ENCODE results near the gene PCP4.

The PCP4 gene

DNA sequence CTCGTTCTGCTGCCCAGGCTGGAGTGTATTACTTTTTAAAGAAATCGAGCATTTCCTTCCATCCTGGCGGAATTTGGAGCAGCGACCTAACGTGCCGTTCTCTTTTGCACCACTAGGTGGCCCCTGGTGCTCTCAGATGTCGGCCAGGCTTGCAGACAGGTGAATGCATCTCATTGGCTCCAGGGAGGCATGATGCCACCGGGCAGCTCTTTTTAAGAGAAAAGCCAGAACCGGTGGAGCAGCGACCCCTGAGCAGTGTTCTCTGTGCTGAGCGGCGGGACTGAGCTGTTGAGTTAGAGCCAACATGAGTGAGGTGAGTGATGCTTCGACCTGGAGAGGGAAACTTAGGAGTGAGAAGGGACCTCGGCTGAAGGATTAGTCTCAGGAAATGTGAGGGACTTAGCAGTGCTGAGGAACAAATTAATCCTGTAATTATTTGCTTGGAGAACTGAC lies at the start of gene PCP4:
Gene PCP4 (plus strand): TSS at position 241 of the 453 bp plus-strand sequence. CDS start 64 bp downstream, at position 305.
- H3K4me3 ChIP-seq (ENCODE audit: low read length), result no peak within 1 kb of the TSS

DNA sequence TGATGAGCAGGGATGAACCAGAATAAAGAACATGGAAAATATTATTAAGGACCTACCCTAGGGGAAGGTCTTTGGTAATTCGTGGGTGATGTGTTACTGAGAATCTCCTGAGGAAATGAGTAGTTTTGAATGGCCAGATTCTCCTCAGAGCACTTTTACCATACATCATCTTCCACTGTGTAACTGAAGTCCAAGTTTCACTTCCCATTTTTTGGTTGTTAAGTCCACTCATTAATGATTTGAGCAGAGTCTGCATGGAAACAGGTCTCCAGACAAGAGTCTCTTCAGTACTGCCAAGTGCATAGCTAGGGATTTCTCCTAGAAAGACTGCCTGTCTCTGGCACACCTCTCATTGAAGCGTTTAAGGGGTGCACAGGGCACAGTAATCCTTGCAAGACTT lies 48.7 kb upstream of the PCP4 start:
- no peak for TF ChIP-seq ZNF274 (IDR thresholded peaks at IDR 0.05; ENCODE audit: low read depth, low read length)
- H3K4me3 ChIP-seq (ENCODE audit: low read length), result no peak overlapping the region

More for the DNA sequence above, at the start of gene PCP4:
- no peak for TF ChIP-seq ZNF274 (IDR thresholded peaks at IDR 0.05; ENCODE audit: low read depth, low read length)

- no peak overlapping the region for H3K4me3 ChIP-seq (ENCODE audit: low read length)
- no peak for TF ChIP-seq ZNF274 (IDR thresholded peaks at IDR 0.05; ENCODE audit: low read depth, low read length)
Measured at GRCh38 chr21:39822042-39822441, 45.2 kb upstream of the PCP4 start.

GRCh38 chr21:39825250-39825649 lies 42.0 kb upstream of the PCP4 start:
- no peak for TF ChIP-seq ZNF274 (IDR thresholded peaks at IDR 0.05; ENCODE audit: low read depth, low read length)
- no peak overlapping the region for H3K4me3 ChIP-seq (ENCODE audit: low read length)

GRCh38 chr21:39834543-39834942 lies 32.7 kb upstream of the PCP4 start:
- no peak for TF ChIP-seq ZNF274 (IDR thresholded peaks at IDR 0.05; ENCODE audit: low read depth, low read length)
- no peak overlapping the region for H3K4me3 ChIP-seq (ENCODE audit: low read length)

DNA sequence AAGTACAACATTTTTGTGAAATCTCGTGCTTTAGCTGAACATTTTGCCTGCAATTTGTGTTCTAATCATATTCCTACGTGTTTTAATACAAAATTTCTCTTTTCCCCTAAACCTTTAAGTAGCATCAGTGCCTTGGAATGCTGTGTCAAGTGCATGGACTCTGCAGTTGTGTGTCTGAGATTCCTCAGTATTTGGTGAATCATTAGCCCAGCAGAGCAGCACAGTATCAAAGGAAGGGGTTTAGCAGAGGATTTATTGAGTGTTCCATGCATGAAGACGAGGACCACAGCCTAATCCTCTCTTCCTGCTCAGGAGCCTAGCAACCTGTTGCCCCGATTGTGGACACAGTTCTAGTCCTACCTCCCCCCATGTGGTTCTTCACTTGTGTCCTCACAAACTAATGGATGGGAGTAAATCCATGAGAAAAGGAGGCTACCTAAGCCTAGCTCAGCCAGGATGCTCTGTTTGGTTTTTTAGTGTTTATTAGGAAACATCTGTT lies 29.3 kb upstream of the PCP4 start:
- TF ChIP-seq ZNF274 (IDR thresholded peaks at IDR 0.05; ENCODE audit: low read depth, low read length), result no peak
- no peak overlapping the region for H3K4me3 ChIP-seq (ENCODE audit: low read length)

DNA sequence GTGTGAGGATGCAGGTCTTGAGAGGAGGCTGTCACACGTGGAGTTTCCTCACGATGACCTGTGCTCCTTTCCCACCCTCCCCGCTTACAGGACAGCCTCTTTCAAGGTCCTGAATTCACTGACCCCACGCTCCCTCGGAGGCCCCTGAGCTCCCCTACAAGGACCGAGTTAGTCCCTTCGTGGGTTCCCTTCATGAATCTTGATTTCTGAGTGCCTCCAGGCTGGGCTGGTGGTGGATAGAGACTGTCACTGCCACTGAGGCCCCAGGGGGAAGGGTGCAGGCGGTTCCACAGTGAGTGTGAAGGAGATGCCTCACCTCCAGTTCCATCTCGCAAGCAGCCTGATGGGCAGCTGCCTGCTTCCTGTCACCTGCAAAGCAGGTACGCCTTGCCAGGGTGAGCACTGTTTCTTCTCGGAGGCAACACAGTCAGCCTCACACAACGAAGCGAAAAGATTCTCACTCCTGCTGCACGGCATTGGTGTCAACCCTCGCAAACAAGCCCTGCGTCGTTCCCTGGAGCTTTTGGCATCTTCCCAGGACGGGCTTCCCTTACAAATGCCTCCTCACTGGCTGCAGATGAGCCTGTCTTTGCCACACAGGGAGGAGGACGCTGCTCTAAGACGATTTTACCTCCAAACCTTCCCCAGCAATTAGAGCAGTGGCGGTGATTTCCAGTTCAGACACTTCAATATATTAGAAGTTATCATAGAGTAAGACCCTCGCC lies 26.7 kb upstream of the PCP4 start:
- no peak for TF ChIP-seq ZNF274 (IDR thresholded peaks at IDR 0.05; ENCODE audit: low read depth, low read length)
- H3K4me3 ChIP-seq (ENCODE audit: low read length), result no peak overlapping the region

- no peak for TF ChIP-seq ZNF274 (IDR thresholded peaks at IDR 0.05; ENCODE audit: low read depth, low read length)
- no peak overlapping the region for H3K4me3 ChIP-seq (ENCODE audit: low read length)
Measured at GRCh38 chr21:39842741-39843459, 24.3 kb upstream of the PCP4 start.

DNA sequence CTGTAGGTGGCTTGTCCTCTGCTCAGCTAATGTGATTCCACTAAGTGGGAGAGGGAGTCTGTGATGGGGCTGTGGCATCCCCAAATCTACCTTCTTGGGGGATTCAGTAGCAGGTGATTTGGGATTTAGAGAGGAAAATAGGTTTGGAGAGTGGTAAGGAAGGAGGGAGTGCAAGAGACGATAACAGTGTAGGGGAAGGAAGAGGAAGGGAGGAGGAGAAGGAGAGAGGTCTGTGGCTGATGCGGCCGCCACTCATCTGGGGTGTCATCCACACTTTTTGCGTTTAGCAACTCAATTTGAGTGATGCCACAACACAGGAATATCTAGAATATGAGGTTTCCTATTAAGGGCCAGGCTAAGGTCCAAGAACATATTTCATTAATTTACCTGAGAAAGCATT lies 23.8 kb upstream of the PCP4 start:
- no peak for TF ChIP-seq ZNF274 (IDR thresholded peaks at IDR 0.05; ENCODE audit: low read depth, low read length)
- H3K4me3 ChIP-seq (ENCODE audit: low read length), result no peak overlapping the region

- no peak overlapping the region for H3K4me3 ChIP-seq (ENCODE audit: low read length)
- TF ChIP-seq ZNF274 (IDR thresholded peaks at IDR 0.05; ENCODE audit: low read depth, low read length), result no peak
Measured at GRCh38 chr21:39843916-39844315, 23.3 kb upstream of the PCP4 start.

DNA sequence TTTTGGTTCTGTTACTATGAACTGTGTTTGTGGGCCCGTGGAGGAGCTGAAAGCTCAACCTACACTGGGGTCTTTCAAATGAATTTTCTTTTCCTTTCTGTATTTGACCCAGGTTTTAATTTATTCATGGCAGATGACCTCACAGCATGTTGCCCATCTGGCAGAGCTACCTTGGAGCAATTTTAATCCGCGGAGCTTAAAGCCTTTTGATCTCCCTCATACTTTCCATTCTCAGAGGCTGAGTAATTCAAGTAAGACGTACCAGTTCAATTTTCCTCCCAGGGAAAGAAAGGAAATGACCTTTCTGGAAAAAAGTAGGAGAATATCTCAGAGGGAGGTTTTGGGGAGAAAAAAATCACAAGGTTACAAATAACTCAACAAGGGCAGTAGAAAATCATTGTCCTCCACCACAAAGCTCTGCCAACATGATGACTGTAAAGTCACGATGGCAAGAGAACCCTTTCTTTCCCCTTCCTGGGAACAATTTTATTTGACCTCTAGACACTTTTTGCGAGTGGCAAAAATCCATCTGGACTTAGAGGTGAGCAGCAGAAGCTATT lies 21.6 kb upstream of the PCP4 start:
- TF ChIP-seq ZNF274 (IDR thresholded peaks at IDR 0.05; ENCODE audit: low read depth, low read length), result no peak
- no peak overlapping the region for H3K4me3 ChIP-seq (ENCODE audit: low read length)

DNA sequence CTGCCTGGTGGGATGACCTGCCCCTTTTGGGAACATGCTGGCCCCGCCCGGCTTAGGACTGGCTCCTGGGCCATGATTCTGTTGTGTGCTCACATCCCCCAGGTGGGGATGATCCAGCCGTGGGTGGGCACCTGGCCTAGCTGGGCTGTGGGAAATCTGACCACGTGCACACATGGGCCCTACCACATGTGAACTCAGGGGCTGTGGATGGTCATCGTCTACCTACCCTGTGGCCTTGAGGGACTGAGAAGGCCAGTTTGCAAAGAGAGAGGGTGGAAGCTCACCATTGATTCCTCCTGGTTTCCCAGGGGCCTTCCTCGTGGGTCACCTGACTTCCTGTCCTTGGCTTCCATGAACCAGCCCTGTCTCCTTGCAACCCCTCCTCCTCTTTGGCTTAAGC lies 19.4 kb upstream of the PCP4 start:
- H3K4me3 ChIP-seq (ENCODE audit: low read length), result no peak overlapping the region
- TF ChIP-seq ZNF274 (IDR thresholded peaks at IDR 0.05; ENCODE audit: low read depth, low read length), result no peak

GRCh38 chr21:39849014-39849655 lies 18.1 kb upstream of the PCP4 start:
- H3K4me3 ChIP-seq (ENCODE audit: low read length), result no peak overlapping the region
- TF ChIP-seq ZNF274 (IDR thresholded peaks at IDR 0.05; ENCODE audit: low read depth, low read length), result no peak

DNA sequence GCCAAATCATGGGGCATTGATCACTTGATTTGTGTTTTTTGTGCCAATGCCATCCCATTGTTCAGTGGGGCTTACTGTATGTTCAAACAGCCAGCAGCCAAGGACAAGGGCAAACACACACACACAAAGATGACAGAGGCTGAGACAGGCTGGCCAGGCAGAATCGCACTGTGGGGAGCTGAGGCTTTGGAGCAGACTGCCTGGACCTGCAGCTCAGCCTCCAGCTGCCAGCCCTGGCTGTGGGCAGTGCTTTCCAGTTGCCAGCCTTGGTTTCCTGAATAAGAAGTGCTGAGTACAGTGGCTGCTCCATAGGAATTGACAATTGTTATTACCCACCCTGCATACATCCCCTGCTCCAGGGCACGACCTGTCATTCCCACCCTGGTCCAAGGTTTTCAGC lies 16.9 kb upstream of the PCP4 start:
- H3K4me3 ChIP-seq (ENCODE audit: low read length), result no peak overlapping the region

More for the DNA sequence above, 16.9 kb upstream of the PCP4 start:
- TF ChIP-seq ZNF274 (IDR thresholded peaks at IDR 0.05; ENCODE audit: low read depth, low read length), result no peak

Measured in GM08714 (cell line).